NCI-H2081 (cell line): ENCODE data around the gene UCK2.

Experiments used
- DNase-seq, 2 experiments: peaks; one replicate each; lab custom pipeline; 2025; lab: John Stamatoyannopoulos, UW

UCK2 gene

DNA sequence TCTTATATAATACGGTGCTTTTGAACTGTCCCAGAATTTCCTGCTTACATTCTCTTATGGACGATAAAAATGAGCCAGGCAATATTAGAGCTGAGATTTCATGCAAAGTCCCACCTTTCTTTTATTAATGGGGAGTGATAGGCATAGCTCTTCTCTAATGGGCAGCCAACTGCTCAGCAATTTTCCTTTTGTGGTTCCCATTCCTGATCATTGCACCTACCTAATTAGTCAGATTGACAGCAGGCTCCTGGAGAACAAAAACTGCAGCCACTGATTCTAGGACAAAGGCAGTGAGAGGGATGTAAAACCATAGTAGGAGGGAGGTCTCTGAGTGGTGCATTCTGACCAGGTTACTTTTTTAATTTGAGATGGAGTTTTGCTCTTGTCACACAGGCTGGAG lies 110.4 kb downstream of the UCK2 start:
- DNase-seq: no peak

- DNase-seq: no peak
Observed at GRCh38 chr1:165938844-165939243, 111.4 kb downstream of the UCK2 start.

DNA sequence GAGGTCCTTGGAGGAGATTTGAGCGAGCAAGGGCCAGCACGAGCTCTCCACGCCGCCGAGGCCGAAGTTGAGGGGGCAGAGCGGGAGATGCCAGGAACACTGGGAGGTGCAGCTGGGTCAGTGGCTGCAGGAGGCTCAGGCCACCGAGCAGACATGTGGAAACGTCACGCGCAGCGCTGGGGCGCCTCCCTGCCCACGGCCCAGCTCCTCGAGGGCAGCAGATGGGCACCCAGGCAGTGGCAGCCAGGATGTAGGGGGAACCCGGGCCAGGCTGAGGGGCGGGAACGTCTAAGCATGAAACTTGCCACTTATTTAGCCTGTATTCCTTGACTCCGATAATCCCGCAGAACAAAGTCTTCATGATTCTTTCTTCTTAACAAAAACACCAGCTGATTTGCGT lies 114.1 kb downstream of the UCK2 start:
- DNase-seq: no peak

- no peak for DNase-seq
Observed at GRCh38 chr1:165942062-165942461, 114.6 kb downstream of the UCK2 start.

- no peak for DNase-seq
Observed at GRCh38 chr1:165942927-165943597, 115.6 kb downstream of the UCK2 start.

GRCh38 chr1:165945911-165946310 lies 118.5 kb downstream of the UCK2 start:
- no peak for DNase-seq

DNA sequence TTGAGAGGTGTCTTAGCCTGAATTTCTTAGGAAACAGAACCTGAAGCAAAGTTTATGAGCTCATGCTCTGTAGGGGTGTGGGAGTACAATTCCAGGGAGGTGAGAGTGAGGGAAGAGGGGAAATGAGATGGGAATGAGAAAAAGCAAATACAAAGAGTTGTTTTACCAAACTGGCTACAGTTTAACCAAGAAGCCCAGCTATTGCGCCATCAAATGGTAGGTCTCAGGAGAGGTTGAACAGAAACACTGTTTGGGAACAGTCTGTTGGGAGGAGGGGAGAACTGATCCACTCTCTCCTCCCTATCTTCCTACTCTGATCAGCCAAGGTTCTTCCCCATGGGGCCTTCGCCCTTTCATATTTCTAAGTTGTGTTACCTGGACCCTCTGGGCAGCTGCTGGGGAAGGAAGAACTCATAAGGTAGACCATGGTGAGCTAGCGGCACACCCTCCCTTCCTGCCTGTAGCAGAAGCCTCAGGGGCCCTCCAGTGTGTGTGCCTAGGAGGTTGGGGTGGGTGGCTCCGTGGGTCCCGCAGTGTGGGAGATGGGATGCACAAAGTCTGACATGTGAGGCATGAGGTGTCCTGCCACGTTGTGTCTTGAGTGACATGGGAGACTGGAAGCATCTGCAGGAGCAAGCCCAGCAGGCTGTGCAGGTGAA lies 120.5 kb downstream of the UCK2 start:
- DNase-seq: no peak

- DNase-seq: no peak
Observed at GRCh38 chr1:165949335-165950130, 122.1 kb downstream of the UCK2 start.

DNA sequence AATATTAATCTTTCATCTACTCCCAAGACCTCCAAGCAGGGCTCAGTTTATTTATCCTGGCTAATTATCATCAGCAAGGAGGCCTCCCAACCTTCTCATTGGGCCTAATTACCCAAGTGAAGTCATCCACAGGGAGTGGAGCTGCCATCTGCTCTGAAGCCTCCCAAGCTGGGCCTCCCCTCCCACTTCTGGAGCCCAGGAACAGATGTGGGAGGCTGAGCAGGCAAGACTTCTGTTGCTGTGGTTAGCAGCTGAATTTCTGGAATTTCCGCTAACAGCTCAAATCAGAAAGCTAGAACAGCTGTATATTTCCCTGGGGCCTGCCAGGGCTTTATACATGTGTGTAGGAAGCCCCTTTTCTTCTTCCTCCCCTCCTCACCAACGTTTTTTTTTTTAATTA lies 127.5 kb downstream of the UCK2 start:
- no peak for DNase-seq

- DNase-seq: no peak
Observed at GRCh38 chr1:165958306-165958705, 130.9 kb downstream of the UCK2 start.

DNA sequence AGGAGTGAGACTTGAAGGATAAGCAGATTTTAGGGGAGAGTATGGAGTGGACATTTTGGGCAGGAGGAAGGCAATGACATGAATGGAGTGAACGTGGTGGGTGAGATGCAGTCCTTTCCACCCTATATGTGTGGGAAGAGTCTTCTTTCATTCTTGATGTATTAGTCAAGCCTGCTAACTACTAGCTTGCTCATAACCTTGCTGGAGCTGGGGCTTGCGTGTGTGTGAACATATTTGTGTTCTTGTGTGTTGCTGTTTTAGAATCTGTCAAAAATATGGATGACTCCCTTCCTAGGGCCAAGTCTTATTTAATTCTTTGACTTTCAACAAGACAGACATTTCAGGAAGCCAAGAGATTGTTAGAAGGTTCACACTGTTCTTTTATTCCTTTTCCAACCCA lies 132.7 kb downstream of the UCK2 start:
- DNase-seq: no peak

- DNase-seq: no peak
Observed at GRCh38 chr1:165960881-165961280, 133.5 kb downstream of the UCK2 start.
